ENCODE measurements around the gene CNTFR. TPM values are rescaled to one million over a fixed set of nuclear protein-coding genes. Genes with fewer than 3 reads are reported as not detected.

CNTFR gene
- total and polyA plus RNA-seq, 2 experiments from 2014 or later = 0.73 to 1.9 TPM

DNA sequence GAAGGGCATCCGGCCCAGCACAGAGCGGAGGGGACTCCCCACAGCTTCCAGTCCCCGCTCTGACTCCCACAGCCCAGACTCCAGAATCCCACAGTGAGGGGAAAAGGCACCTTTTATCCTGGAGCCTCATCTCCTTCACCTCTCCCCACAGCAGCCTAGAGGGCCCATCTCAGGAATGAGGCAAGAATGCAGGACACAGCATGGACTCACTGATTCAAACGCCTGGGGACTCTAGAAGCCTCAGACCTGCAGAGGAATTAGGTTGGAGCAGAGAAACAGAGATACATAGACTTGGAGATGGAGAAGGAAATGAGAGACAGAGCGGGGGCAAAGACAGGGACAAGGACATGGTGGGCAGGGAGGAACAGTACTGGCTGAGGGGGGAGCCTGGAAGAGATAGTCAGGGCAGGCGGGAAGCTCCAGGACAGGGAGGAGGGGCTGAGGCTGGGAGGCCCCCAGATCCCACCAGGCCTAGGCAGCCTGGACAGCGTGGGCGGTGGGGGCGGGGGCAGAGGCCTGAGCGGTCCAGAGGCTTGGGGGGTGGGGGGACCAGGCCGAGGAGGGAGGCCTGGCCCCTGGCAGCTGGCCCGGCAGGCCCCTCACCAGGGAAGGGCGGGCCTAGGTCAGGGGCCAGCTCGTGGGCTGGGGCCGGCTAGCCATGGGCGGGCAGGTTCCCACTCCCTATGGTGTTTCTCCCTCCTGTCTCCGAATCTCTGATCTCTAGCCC, 15.8 kb downstream of the CNTFR start:
- ATAC-seq = peak; percentile 8; the same call in 2 of the 3 replicates
- Histone ChIP-seq H3F3A (replicated peaks; ENCODE audit: low read depth) (peaks cover 11% of the 10 kb centered on the region; the same call in 1 of the 2 replicates), H3K36me3 (ENCODE audit: insufficient read depth) (no peaks in the 10 kb centered on the region), H3K79me2 (replicated peaks; ENCODE audit: insufficient read depth) (no peaks in the 10 kb centered on the region), H3K9me2 (ENCODE audit: insufficient read depth) (no peaks in the 10 kb centered on the region), H3K4me2 (no peak overlapping the region; the same call in 1 of the 2 replicates), H3K4me1 (ENCODE audit: insufficient read depth) (peaks cover 36% of the 10 kb centered on the region), H3K27ac (ENCODE audit: low read depth) (no peak overlapping the region), H4K20me1 (replicated peaks; ENCODE audit: insufficient read depth) (peaks cover 7% of the 10 kb centered on the region; the same call in 1 of the 2 replicates), H2AFZ (no peak overlapping the region), H3K27me3 (ENCODE audit: insufficient read depth) (peaks cover 33% of the 10 kb centered on the region), H3K4me3 (no peak overlapping the region)
- Mint-ChIP-seq H3K4me1 (peaks cover 46% of the 10 kb centered on the region), H3K27me3 (ENCODE audit: insufficient read depth, low read depth, poor library complexity) (peaks cover 38% of the 10 kb centered on the region), H3K4me3 (no peak overlapping the region), H3K9me3 (no peaks in the 10 kb centered on the region), H3K36me3 (ENCODE audit: low read depth) (no peaks in the 10 kb centered on the region), H3K27ac (no peak overlapping the region)
- DNase-seq (ENCODE audit: low spot score) = peak; percentile 37
- TF ChIP-seq, protein P1, sequence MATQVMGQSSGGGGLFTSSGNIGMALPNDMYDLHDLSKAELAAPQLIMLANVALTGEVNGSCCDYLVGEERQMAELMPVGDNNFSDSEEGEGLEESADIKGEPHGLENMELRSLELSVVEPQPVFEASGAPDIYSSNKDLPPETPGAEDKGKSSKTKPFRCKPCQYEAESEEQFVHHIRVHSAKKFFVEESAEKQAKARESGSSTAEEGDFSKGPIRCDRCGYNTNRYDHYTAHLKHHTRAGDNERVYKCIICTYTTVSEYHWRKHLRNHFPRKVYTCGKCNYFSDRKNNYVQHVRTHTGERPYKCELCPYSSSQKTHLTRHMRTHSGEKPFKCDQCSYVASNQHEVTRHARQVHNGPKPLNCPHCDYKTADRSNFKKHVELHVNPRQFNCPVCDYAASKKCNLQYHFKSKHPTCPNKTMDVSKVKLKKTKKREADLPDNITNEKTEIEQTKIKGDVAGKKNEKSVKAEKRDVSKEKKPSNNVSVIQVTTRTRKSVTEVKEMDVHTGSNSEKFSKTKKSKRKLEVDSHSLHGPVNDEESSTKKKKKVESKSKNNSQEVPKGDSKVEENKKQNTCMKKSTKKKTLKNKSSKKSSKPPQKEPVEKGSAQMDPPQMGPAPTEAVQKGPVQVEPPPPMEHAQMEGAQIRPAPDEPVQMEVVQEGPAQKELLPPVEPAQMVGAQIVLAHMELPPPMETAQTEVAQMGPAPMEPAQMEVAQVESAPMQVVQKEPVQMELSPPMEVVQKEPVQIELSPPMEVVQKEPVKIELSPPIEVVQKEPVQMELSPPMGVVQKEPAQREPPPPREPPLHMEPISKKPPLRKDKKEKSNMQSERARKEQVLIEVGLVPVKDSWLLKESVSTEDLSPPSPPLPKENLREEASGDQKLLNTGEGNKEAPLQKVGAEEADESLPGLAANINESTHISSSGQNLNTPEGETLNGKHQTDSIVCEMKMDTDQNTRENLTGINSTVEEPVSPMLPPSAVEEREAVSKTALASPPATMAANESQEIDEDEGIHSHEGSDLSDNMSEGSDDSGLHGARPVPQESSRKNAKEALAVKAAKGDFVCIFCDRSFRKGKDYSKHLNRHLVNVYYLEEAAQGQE (IDR thresholded peaks at IDR 0.05; ENCODE audit: unreplicated experiment) = no peak
- no peak for TF ChIP-seq EZH2phosphoT487 (IDR thresholded peaks at IDR 0.05; ENCODE audit: unreplicated experiment)
- TF ChIP-seq ZNF462 (CRISPR knock-in tag; IDR thresholded peaks at IDR 0.05) = no peak
- no peak for TF ChIP-seq JUNB (IDR thresholded peaks at IDR 0.05; ENCODE audit: unreplicated experiment)
- no peak for TF ChIP-seq STAT1 (IDR thresholded peaks at IDR 0.05; ENCODE audit: unreplicated experiment)
- TF ChIP-seq EZH2 (IDR thresholded peaks at IDR 0.05; ENCODE audit: low read depth, unreplicated experiment) = no peak
- TF ChIP-seq ZNF331 (CRISPR knock-in tag; IDR thresholded peaks at IDR 0.05; ENCODE audit: low read depth) = no peak
- TF ChIP-seq, protein P2, sequence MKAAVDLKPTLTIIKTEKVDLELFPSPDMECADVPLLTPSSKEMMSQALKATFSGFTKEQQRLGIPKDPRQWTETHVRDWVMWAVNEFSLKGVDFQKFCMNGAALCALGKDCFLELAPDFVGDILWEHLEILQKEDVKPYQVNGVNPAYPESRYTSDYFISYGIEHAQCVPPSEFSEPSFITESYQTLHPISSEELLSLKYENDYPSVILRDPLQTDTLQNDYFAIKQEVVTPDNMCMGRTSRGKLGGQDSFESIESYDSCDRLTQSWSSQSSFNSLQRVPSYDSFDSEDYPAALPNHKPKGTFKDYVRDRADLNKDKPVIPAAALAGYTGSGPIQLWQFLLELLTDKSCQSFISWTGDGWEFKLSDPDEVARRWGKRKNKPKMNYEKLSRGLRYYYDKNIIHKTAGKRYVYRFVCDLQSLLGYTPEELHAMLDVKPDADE (IDR thresholded peaks at IDR 0.05) = no peak
- no peak for TF ChIP-seq POLR2AphosphoS5 (IDR thresholded peaks at IDR 0.05; ENCODE audit: low read depth)
- no peak for TF ChIP-seq CTCF (conservative IDR thresholded peaks at IDR 0.05; ENCODE audit: low read depth in 2 of 2)
- TF ChIP-seq ZNF114 (CRISPR knock-in tag; IDR thresholded peaks at IDR 0.05) = no peak

All from GM23338 (cell line).